Measurements from ENCODE around the gene AKAP6. TPM values are rescaled to one million over a fixed set of nuclear protein-coding genes. Genes with fewer than 3 reads are reported as not detected.

The AKAP6 gene
- total and polyA plus RNA-seq, 8 donors = 3.7 to 7.2 (median 6.0) TPM

DNA sequence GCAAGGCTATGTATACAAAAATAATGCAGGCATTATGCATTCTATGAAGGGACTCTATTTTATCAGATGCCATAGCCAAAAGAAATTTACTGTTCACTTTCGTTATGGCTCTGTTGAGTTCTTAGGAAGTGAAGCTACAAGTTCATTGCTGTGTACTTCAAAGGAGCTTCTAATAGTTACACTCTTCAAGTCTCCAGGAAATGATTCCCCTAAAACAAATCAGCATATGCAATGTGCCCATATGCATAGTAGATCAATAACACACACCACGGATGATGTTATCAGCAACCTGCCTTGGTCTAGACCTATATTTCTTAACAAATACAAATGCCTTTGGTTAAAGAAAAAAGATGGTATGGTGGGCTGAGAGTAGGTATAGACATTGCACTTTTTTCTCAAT, 83.4 kb downstream of the AKAP6 start:
- intact Hi-C loops (cut with DNase I) = no loop called here
- no peak for DNase-seq

GRCh38 chr14:32413967-32414640, 85.0 kb downstream of the AKAP6 start:
- no peaks in the 10 kb centered on the region for H3K27me3 ChIP-seq
- no peaks in the 10 kb centered on the region for H3K4me1 ChIP-seq
- peak; percentile 35 for ATAC-seq
- H3K27ac ChIP-seq = no peak overlapping the region
- no peak for DNase-seq
- intact Hi-C loops (cut with DNase I) = no loop called here
- H3K36me3 ChIP-seq = no peaks in the 10 kb centered on the region
- no peak overlapping the region for H3K4me3 ChIP-seq
- H3K9me3 ChIP-seq = no peaks in the 10 kb centered on the region
- TF ChIP-seq CTCF (IDR thresholded peaks at IDR 0.05) = no peak

More for the DNA sequence above, 83.4 kb downstream of the AKAP6 start:
- Histone ChIP-seq H3K4me3 (no peak overlapping the region), H3K27me3 (no peaks in the 10 kb centered on the region), H3K27ac (no peak overlapping the region), H3K4me1 (no peaks in the 10 kb centered on the region), H3K36me3 (no peaks in the 10 kb centered on the region), H3K9me3 (no peaks in the 10 kb centered on the region)
- no peak for ATAC-seq
- no peak for TF ChIP-seq CTCF (IDR thresholded peaks at IDR 0.05)

GRCh38 chr14:32414808-32415255, 85.7 kb downstream of the AKAP6 start:
- ATAC-seq (no peak), DNase-seq (no peak)
- H3K36me3 ChIP-seq = no peaks in the 10 kb centered on the region
- no peaks in the 10 kb centered on the region for H3K9me3 ChIP-seq
- no peak for TF ChIP-seq CTCF (IDR thresholded peaks at IDR 0.05)
- H3K4me1 ChIP-seq = no peaks in the 10 kb centered on the region
- no peak overlapping the region for H3K27ac ChIP-seq
- H3K4me3 ChIP-seq = no peak overlapping the region
- intact Hi-C loops (cut with DNase I) = no loop called here
- H3K27me3 ChIP-seq = no peaks in the 10 kb centered on the region

- ATAC-seq (peak; percentile 41), DNase-seq (no peak)
- Histone ChIP-seq H3K4me3 (no peak overlapping the region), H3K27ac (no peak overlapping the region), H3K27me3 (no peaks in the 10 kb centered on the region), H3K36me3 (no peaks in the 10 kb centered on the region), H3K9me3 (peaks cover 0 to 14% of the 10 kb centered on the region in 2 donors), H3K4me1 (no peaks in the 10 kb centered on the region)
- TF ChIP-seq CTCF (IDR thresholded peaks at IDR 0.05) = no peak
- intact Hi-C loops (cut with DNase I) = no loop called here
These were observed 89.0 kb downstream of the AKAP6 start for GRCh38 chr14:32417956-32418552.

DNA sequence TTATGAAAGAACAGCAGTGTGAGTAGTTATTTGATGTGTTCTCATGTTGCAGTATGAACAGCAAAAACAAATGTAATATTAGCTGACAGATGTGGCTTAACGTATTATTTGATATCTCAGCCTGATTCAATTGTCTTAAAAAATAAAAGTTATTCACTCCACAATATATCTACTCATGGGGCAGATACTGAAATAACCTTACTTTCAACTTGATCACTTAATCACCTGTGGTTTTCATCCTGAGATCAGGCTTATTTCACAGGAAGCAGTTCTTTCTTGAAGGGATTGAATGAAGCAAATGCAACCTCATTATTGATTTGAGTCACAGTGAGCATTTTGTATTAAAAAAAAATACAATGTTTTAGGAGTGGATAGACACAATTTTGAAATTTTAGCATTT, 90.3 kb downstream of the AKAP6 start:
- H3K36me3 ChIP-seq = no peaks in the 10 kb centered on the region
- DNase-seq (no peak), ATAC-seq (no peak)
- no peak overlapping the region for H3K27ac ChIP-seq
- no peak for TF ChIP-seq CTCF (IDR thresholded peaks at IDR 0.05)
- H3K9me3 ChIP-seq = peaks cover 0 to 15% of the 10 kb centered on the region in 2 donors
- no peaks in the 10 kb centered on the region for H3K27me3 ChIP-seq
- H3K4me1 ChIP-seq = no peaks in the 10 kb centered on the region
- intact Hi-C loops (cut with DNase I) = no loop called here
- no peak overlapping the region for H3K4me3 ChIP-seq
